Superior temporal gyrus (tissue), 1 donor: ENCODE results near the gene PCBP1.
"Not testable (repeated sequence)": the region's sequence is repeated elsewhere in the genome, so short reads cannot be mapped to it uniquely, and the experiment has no call there.

Experiments
- DNase-seq: peaks from one replicate; pipeline ENCODE4 v3.0.0-alpha.2; 2016; ENCODE audit errors: extremely low spot score

PCBP1 gene

GRCh38 chr2:70124983-70125480 is 37.8 kb downstream of the PCBP1 start:
- DNase-seq: peak; percentile 79

GRCh38 chr2:70125498-70125898 is 38.2 kb downstream of the PCBP1 start:
- DNase-seq: peak; percentile 40

GRCh38 chr2:70126413-70126812 is 39.1 kb downstream of the PCBP1 start:
- no peak for DNase-seq

GRCh38 chr2:70128005-70128404 is 40.7 kb downstream of the PCBP1 start:
- no peak for DNase-seq

- DNase-seq: peak; percentile 33
These were observed 44.3 kb downstream of the PCBP1 start for GRCh38 chr2:70131344-70132143.

- peak; percentile 85 for DNase-seq
These were observed 45.2 kb downstream of the PCBP1 start for GRCh38 chr2:70132244-70133126.

GRCh38 chr2:70133127-70133452 is 45.8 kb downstream of the PCBP1 start:
- no peak for DNase-seq

GRCh38 chr2:70133491-70134322 is 46.4 kb downstream of the PCBP1 start:
- no peak for DNase-seq

GRCh38 chr2:70134323-70134983 is 47.2 kb downstream of the PCBP1 start:
- not testable (repeated sequence) for DNase-seq
